Measurements from ENCODE around the gene RNASEL.
A peak's percentile ranks its signal among the peaks of the same experiment; 100 is the strongest.

DNA sequence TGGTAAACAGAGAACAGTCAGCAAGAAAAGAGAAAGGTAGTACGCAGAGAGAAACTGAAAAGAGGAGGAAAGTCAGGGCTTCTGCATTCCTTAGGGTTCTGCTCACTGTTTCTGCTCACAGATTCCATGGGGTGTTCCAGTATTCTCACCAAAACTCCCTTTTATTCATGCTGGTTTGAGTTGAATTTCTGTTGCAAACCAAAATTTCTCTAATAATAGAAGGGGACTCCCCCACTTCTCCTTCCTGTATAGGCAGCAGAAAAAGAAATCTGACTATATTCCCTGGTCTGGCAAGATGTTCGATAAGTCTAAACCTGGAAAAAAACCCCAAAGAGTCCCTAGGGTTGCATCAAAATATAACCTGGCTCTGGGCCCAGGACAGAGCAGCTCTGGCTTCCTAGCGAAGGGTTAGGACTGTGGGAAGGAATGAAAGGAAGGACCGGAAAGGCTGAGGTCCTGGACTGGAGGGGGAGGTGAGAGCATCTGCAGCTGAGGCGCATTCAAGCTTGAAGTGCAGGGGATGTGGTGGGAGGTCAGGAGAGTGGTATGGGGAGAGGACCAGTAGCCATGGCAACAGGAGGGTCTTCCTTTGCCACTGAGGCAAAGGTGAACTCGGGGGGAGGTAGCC lies 34.0 kb upstream of the RNASEL start:
- TF ChIP-seq, protein P1, sequence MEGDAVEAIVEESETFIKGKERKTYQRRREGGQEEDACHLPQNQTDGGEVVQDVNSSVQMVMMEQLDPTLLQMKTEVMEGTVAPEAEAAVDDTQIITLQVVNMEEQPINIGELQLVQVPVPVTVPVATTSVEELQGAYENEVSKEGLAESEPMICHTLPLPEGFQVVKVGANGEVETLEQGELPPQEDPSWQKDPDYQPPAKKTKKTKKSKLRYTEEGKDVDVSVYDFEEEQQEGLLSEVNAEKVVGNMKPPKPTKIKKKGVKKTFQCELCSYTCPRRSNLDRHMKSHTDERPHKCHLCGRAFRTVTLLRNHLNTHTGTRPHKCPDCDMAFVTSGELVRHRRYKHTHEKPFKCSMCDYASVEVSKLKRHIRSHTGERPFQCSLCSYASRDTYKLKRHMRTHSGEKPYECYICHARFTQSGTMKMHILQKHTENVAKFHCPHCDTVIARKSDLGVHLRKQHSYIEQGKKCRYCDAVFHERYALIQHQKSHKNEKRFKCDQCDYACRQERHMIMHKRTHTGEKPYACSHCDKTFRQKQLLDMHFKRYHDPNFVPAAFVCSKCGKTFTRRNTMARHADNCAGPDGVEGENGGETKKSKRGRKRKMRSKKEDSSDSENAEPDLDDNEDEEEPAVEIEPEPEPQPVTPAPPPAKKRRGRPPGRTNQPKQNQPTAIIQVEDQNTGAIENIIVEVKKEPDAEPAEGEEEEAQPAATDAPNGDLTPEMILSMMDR (IDR thresholded peaks at IDR 0.05 in 8 of 11, conservative IDR thresholded peaks at IDR 0.05 in 3 of 11) = no peak
- peak in 1 of 3 donors; percentile 6 for TF ChIP-seq POLR2AphosphoS5 (IDR thresholded peaks at IDR 0.05)
- no peak for TF ChIP-seq POLR2A (IDR thresholded peaks at IDR 0.05)
